ENCODE data around the gene NKD1.

NKD1 gene

GRCh38 chr16:50624449-50624970 lies 76.3 kb downstream of the NKD1 start:
- Histone ChIP-seq H3K4me1 (ENCODE audit: control insufficient read depth, low read depth, low read length) (no peaks in the 10 kb centered on the region), H3K9me3 (ENCODE audit: control insufficient read depth, low read depth, low read length) (no peaks in the 10 kb centered on the region), H3K27ac (ENCODE audit: low read length) (no peak overlapping the region), H3K4me3 (ENCODE audit: low read length) (no peak overlapping the region), H3K36me3 (ENCODE audit: control insufficient read depth, low read depth, low read length) (no peaks in the 10 kb centered on the region), H3K9ac (ENCODE audit: low read length) (no peak overlapping the region), H3K27me3 (ENCODE audit: control insufficient read depth, insufficient read depth, low read length) (no peaks in the 10 kb centered on the region)

DNA sequence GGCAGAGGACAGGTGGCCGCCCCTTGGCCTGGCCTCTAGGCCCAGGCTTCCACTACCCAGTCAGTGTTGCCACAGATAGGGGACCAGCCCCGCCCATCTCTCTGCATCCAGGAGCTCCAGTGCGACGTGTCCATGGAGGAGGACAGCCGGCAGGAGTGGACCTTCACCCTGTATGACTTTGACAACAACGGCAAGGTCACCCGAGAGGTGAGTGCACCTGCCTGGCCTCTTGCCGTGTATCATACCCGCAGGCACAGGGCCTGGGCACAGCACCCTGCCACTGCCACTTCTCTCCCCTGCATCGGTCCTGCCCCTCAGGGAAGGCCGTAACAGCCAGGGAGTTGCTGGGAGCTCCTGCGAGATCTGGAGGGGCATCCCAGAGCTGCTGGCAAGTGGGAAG lies 77.2 kb downstream of the NKD1 start:
- Histone ChIP-seq H3K36me3 (ENCODE audit: control insufficient read depth, low read depth, low read length) (no peaks in the 10 kb centered on the region), H3K4me1 (ENCODE audit: control insufficient read depth, low read depth, low read length) (no peaks in the 10 kb centered on the region), H3K4me3 (ENCODE audit: low read length) (no peak overlapping the region), H3K27me3 (ENCODE audit: control insufficient read depth, insufficient read depth, low read length) (no peaks in the 10 kb centered on the region), H3K9me3 (ENCODE audit: control insufficient read depth, low read depth, low read length) (no peaks in the 10 kb centered on the region), H3K9ac (ENCODE audit: low read length) (no peak overlapping the region), H3K27ac (ENCODE audit: low read length) (no peak overlapping the region)

- no peak overlapping the region for H3K4me3 ChIP-seq (ENCODE audit: low read length)
- no peak overlapping the region for H3K27ac ChIP-seq (ENCODE audit: low read length)
- H3K9me3 ChIP-seq (ENCODE audit: control insufficient read depth, low read depth, low read length) = no peaks in the 10 kb centered on the region
- H3K36me3 ChIP-seq (ENCODE audit: control insufficient read depth, low read depth, low read length) = no peaks in the 10 kb centered on the region
- no peak overlapping the region for H3K9ac ChIP-seq (ENCODE audit: low read length)
- H3K4me1 ChIP-seq (ENCODE audit: control insufficient read depth, low read depth, low read length) = no peaks in the 10 kb centered on the region
- no peaks in the 10 kb centered on the region for H3K27me3 ChIP-seq (ENCODE audit: control insufficient read depth, insufficient read depth, low read length)
Measured at GRCh38 chr16:50626868-50627267, 78.7 kb downstream of the NKD1 start.

- H3K9me3 ChIP-seq (ENCODE audit: control insufficient read depth, low read depth, low read length) = no peaks in the 10 kb centered on the region
- no peaks in the 10 kb centered on the region for H3K27me3 ChIP-seq (ENCODE audit: control insufficient read depth, insufficient read depth, low read length)
- no peaks in the 10 kb centered on the region for H3K36me3 ChIP-seq (ENCODE audit: control insufficient read depth, low read depth, low read length)
- no peak overlapping the region for H3K4me3 ChIP-seq (ENCODE audit: low read length)
- H3K9ac ChIP-seq (ENCODE audit: low read length) = no peak overlapping the region
- no peaks in the 10 kb centered on the region for H3K4me1 ChIP-seq (ENCODE audit: control insufficient read depth, low read depth, low read length)
- no peak overlapping the region for H3K27ac ChIP-seq (ENCODE audit: low read length)
Measured at GRCh38 chr16:50627419-50627818, 79.2 kb downstream of the NKD1 start.

DNA sequence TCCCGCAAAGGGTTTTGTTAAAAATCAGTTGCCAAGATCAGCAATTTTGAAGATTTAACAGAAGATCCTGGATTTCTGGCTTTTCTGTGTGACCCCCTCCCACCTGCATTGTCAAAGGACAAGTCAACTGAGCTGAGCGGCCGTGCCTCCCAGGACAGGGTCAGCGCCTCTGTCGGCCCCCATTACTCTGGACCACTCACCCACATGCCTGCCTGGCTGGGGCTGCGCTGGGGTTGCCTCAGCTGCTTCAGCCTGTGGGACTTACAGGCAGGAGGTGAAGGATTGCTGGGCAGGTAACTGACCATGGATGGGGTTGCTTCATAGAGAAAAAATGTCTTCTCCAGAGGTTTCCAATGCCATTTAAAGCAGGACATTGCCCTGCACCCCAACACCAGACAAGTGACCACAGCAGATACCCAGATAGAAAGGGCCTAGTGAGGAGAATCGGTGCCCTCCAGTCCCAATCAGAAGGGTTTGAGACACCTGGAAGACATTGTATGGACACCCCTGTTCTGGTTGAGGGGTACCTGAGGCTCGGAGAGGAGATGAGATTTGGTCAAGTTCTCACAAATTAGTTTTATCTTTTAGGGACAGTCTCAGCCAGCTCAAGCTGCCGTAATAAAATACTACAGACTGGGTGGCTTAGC lies 80.1 kb downstream of the NKD1 start:
- Histone ChIP-seq H3K27me3 (ENCODE audit: control insufficient read depth, insufficient read depth, low read length) (no peaks in the 10 kb centered on the region), H3K27ac (ENCODE audit: low read length) (no peak overlapping the region), H3K9me3 (ENCODE audit: control insufficient read depth, low read depth, low read length) (no peaks in the 10 kb centered on the region), H3K36me3 (ENCODE audit: control insufficient read depth, low read depth, low read length) (no peaks in the 10 kb centered on the region), H3K9ac (ENCODE audit: low read length) (no peak overlapping the region), H3K4me1 (ENCODE audit: control insufficient read depth, low read depth, low read length) (no peaks in the 10 kb centered on the region), H3K4me3 (ENCODE audit: low read length) (no peak overlapping the region)

GRCh38 chr16:50629334-50629733 lies 81.1 kb downstream of the NKD1 start:
- Histone ChIP-seq H3K36me3 (ENCODE audit: control insufficient read depth, low read depth, low read length) (no peaks in the 10 kb centered on the region), H3K9ac (ENCODE audit: low read length) (no peak overlapping the region), H3K27me3 (ENCODE audit: control insufficient read depth, insufficient read depth, low read length) (no peaks in the 10 kb centered on the region), H3K4me3 (ENCODE audit: low read length) (no peak overlapping the region), H3K9me3 (ENCODE audit: control insufficient read depth, low read depth, low read length) (no peaks in the 10 kb centered on the region), H3K4me1 (ENCODE audit: control insufficient read depth, low read depth, low read length) (no peaks in the 10 kb centered on the region), H3K27ac (ENCODE audit: low read length) (no peak overlapping the region)

DNA sequence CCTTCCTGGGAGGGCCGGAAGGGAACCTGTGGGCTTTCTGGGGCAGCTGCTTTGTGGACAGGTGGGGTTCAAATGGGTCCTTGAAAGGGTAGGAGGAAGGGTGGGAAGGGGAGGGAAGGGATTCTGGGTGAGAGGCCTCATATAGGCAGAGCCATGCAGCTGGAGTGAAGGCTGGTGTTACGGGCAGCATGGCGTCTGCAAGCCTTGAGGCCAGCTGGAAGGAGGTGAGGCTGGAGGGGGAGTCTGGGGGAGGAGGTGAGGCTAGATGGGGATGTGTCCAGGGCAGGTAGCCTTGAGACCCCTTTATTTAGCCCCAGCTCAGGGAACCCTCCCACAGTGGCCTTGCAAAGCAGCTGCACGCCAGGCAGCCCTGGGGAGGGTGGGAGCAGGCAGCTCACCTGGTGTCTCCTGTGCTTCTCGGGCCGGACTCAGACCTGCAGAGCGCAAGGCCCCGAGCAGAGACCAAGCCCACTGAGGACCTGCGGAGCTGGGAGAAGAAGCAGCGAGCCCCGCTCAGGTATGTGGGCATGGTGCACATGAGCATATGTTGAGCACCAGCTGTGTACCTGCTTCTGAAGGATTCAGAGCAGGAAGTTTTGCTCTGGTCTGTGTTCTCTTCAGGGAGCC lies 82.3 kb downstream of the NKD1 start:
- no peaks in the 10 kb centered on the region for H3K4me1 ChIP-seq (ENCODE audit: control insufficient read depth, low read depth, low read length)
- no peaks in the 10 kb centered on the region for H3K27me3 ChIP-seq (ENCODE audit: control insufficient read depth, insufficient read depth, low read length)
- H3K9me3 ChIP-seq (ENCODE audit: control insufficient read depth, low read depth, low read length) = no peaks in the 10 kb centered on the region
- H3K36me3 ChIP-seq (ENCODE audit: control insufficient read depth, low read depth, low read length) = no peaks in the 10 kb centered on the region
- H3K9ac ChIP-seq (ENCODE audit: low read length) = no peak overlapping the region
- no peak overlapping the region for H3K4me3 ChIP-seq (ENCODE audit: low read length)
- H3K27ac ChIP-seq (ENCODE audit: low read length) = no peak overlapping the region

DNA sequence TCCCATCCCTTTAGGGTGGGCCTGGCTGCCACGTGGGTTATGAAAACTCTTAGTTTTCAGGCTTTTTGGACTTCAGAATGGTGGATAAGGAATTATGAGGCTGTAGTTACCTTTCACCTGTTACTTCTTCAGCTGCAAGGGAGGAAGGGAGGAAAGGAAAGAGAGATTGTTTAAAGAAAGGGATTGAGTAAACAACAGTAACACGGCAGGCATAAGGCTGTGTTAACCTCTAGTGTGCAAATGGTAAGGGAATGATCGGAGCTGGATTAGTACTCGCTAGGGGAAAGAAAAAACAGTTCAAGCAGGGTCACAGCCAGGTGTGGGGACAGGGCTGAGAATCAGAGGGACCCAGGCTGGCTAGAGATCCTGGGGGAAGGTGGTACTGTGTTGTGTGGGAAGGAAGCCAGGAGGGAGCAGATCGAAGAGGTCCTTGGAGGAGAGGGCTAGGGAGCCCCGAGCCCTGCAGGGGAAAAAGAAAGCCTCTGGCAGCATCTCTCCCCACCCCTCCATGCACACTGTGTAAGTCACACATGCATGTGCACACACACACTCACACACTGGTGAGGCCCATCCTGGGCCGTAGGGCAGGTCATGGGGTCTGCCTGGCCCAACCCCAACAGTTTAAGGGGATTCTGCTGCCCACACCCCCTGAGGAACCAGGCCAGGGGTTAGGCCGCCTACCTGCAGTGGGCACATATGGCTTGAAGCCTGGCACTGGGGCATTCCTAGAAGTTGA lies 83.2 kb downstream of the NKD1 start:
- no peaks in the 10 kb centered on the region for H3K4me1 ChIP-seq (ENCODE audit: control insufficient read depth, low read depth, low read length)
- no peak overlapping the region for H3K4me3 ChIP-seq (ENCODE audit: low read length)
- H3K27me3 ChIP-seq (ENCODE audit: control insufficient read depth, insufficient read depth, low read length) = no peaks in the 10 kb centered on the region
- H3K36me3 ChIP-seq (ENCODE audit: control insufficient read depth, low read depth, low read length) = no peaks in the 10 kb centered on the region
- no peaks in the 10 kb centered on the region for H3K9me3 ChIP-seq (ENCODE audit: control insufficient read depth, low read depth, low read length)
- no peak overlapping the region for H3K9ac ChIP-seq (ENCODE audit: low read length)
- H3K27ac ChIP-seq (ENCODE audit: low read length) = no peak overlapping the region

- Histone ChIP-seq H3K9ac (ENCODE audit: low read length) (no peak overlapping the region), H3K4me3 (ENCODE audit: low read length) (no peak overlapping the region), H3K36me3 (ENCODE audit: control insufficient read depth, low read depth, low read length) (no peaks in the 10 kb centered on the region), H3K27ac (ENCODE audit: low read length) (no peak overlapping the region), H3K4me1 (ENCODE audit: control insufficient read depth, low read depth, low read length) (no peaks in the 10 kb centered on the region), H3K27me3 (ENCODE audit: control insufficient read depth, insufficient read depth, low read length) (no peaks in the 10 kb centered on the region), H3K9me3 (ENCODE audit: control insufficient read depth, low read depth, low read length) (no peaks in the 10 kb centered on the region)
Measured at GRCh38 chr16:50631985-50632576, 83.9 kb downstream of the NKD1 start.

GRCh38 chr16:50632927-50633800 lies 85.0 kb downstream of the NKD1 start:
- Histone ChIP-seq H3K9me3 (ENCODE audit: control insufficient read depth, low read depth, low read length) (no peaks in the 10 kb centered on the region), H3K4me3 (ENCODE audit: low read length) (no peak overlapping the region), H3K9ac (ENCODE audit: low read length) (no peak overlapping the region), H3K36me3 (ENCODE audit: control insufficient read depth, low read depth, low read length) (no peaks in the 10 kb centered on the region), H3K4me1 (ENCODE audit: control insufficient read depth, low read depth, low read length) (no peaks in the 10 kb centered on the region), H3K27me3 (ENCODE audit: control insufficient read depth, insufficient read depth, low read length) (no peaks in the 10 kb centered on the region), H3K27ac (ENCODE audit: low read length) (no peak overlapping the region)

GRCh38 chr16:50634090-50634489 lies 85.9 kb downstream of the NKD1 start:
- Histone ChIP-seq H3K4me3 (ENCODE audit: low read length) (no peak overlapping the region), H3K9me3 (ENCODE audit: control insufficient read depth, low read depth, low read length) (no peaks in the 10 kb centered on the region), H3K9ac (ENCODE audit: low read length) (no peak overlapping the region), H3K27me3 (ENCODE audit: control insufficient read depth, insufficient read depth, low read length) (no peaks in the 10 kb centered on the region), H3K27ac (ENCODE audit: low read length) (no peak overlapping the region), H3K36me3 (ENCODE audit: control insufficient read depth, low read depth, low read length) (no peaks in the 10 kb centered on the region), H3K4me1 (ENCODE audit: control insufficient read depth, low read depth, low read length) (no peaks in the 10 kb centered on the region)
